DOHH2 (cell line): ENCODE measurements around the gene PAPPA2.

Experiments used
- H3F3A ChIP-seq: fragments of 200-600 bp; sonication (generic), shearing (Covaris generic); 2 replicates; pipeline ENCODE4 v1.6.0; 2016; ENCODE audit warnings: antibody characterized with exemption, mild to moderate bottlenecking; ENCODE audit not compliant: control insufficient read depth, insufficient read depth
- H3K27ac ChIP-seq: fragments of 200-600 bp; sonication (generic); 2 replicates; pipeline ENCODE4 v1.5.1; 2014; ENCODE audit warnings: low read depth, mild to moderate bottlenecking, low read length, moderate library complexity
- H3K27me3 ChIP-seq: fragments of 200-600 bp; sonication (generic); 2 replicates; pipeline ENCODE4 v1.6.1; 2014; ENCODE audit warnings: mild to moderate bottlenecking, low read length, mixed read lengths; ENCODE audit not compliant: control insufficient read depth
- H3K36me3 ChIP-seq: fragments of 200-600 bp; sonication (generic); 2 replicates; pipeline ENCODE4 v1.6.1; 2014; ENCODE audit warnings: mild to moderate bottlenecking, low read length, moderate library complexity, mixed read lengths; ENCODE audit not compliant: control insufficient read depth
- H3K4me1 ChIP-seq: fragments of 200-600 bp; sonication (generic); 2 replicates; pipeline ENCODE4 v1.6.1; 2014; ENCODE audit warnings: mild to moderate bottlenecking, low read length, mixed read lengths; ENCODE audit not compliant: control insufficient read depth
- H3K4me2 ChIP-seq: fragments of 200-600 bp; sonication (generic); 2 replicates; pipeline ENCODE4 v1.6.0; 2014; ENCODE audit warnings: mild to moderate bottlenecking, low read length, moderate library complexity
- H3K4me3 ChIP-seq: fragments of 200-600 bp; sonication (generic); 2 replicates; pipeline ENCODE4 v1.5.1; 2014; ENCODE audit warnings: mild to moderate bottlenecking, low read length, mixed read lengths
- H3K79me2 ChIP-seq: fragments of 200-600 bp; sonication (generic); 2 replicates; pipeline ENCODE4 v1.6.1; 2014; ENCODE audit warnings: mild to moderate bottlenecking, low read length, mixed read lengths; ENCODE audit not compliant: control insufficient read depth
- H3K9me2 ChIP-seq: fragments of 200-600 bp; sonication (generic); replicated peaks from 2 replicates; pipeline ENCODE4 v1.6.1; 2014; ENCODE audit warnings: mild to moderate bottlenecking, low read length, mixed read lengths; ENCODE audit not compliant: control insufficient read depth
- H3K9me3 ChIP-seq: fragments of 200-600 bp; sonication (generic); 2 replicates; pipeline ENCODE4 v1.6.1; 2014; ENCODE audit warnings: antibody characterized with exemption, low read length, mixed read lengths; ENCODE audit not compliant: control insufficient read depth, insufficient read depth
- H4K20me1 ChIP-seq: fragments of 200-600 bp; sonication (generic); 2 replicates; pipeline ENCODE4 v1.6.0; 2014; ENCODE audit warnings: low read depth, mild to moderate bottlenecking, antibody characterized with exemption, low read length, moderate library complexity; ENCODE audit not compliant: control insufficient read depth, insufficient read depth
- EZH2phosphoT487 ChIP-seq: fragments of 200-600 bp; sonication (generic); IDR thresholded peaks from 2 replicates; pipeline ENCODE4 v1.6.1; 2017; ENCODE audit warnings: borderline replicate concordance, mild to moderate bottlenecking, antibody characterized with exemption, low read length, moderate library complexity, mixed read lengths
- TF ChIP-seq, protein P1 (sequence below): fragments of 200-600 bp; sonication (generic); IDR thresholded peaks from one replicate; pipeline ENCODE4 v1.5.1; 2014; ENCODE audit warnings: antibody characterized with exemption, mild to moderate bottlenecking, low read depth, low read length; ENCODE audit not compliant: poor library complexity, severe bottlenecking

PAPPA2 gene

DNA sequence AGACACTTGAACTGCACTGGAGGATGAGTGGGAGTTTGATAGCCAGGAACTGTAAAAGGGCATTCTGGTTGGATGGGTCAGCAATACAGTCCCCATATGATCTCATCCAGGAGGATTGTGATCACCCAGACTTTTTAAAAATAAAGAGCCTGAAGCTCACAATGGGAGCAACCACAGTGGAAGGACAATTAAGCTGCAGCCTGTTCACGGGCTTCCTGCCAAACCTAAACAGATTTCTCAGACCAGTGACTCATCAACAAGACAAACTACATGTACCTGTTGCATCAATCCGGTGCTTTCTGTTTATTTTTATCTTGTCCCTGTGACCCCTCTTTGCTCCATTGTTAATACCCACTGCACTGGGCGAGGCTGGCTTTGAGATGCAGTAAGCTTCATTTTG lies 52.3 kb downstream of the PAPPA2 start:
- Histone ChIP-seq H3K4me3 (no peak overlapping the region), H3K9me2 (no peaks in the 10 kb centered on the region), H3K79me2 (no peaks in the 10 kb centered on the region), H3K4me1 (no peaks in the 10 kb centered on the region), H3K4me2 (no peak overlapping the region), H4K20me1 (no peaks in the 10 kb centered on the region), H3K9me3 (no peaks in the 10 kb centered on the region), H3K27me3 (no peaks in the 10 kb centered on the region), H3K36me3 (no peaks in the 10 kb centered on the region), H3K27ac (no peak overlapping the region), H3F3A (no peaks in the 10 kb centered on the region)
- TF ChIP-seq, protein P1, sequence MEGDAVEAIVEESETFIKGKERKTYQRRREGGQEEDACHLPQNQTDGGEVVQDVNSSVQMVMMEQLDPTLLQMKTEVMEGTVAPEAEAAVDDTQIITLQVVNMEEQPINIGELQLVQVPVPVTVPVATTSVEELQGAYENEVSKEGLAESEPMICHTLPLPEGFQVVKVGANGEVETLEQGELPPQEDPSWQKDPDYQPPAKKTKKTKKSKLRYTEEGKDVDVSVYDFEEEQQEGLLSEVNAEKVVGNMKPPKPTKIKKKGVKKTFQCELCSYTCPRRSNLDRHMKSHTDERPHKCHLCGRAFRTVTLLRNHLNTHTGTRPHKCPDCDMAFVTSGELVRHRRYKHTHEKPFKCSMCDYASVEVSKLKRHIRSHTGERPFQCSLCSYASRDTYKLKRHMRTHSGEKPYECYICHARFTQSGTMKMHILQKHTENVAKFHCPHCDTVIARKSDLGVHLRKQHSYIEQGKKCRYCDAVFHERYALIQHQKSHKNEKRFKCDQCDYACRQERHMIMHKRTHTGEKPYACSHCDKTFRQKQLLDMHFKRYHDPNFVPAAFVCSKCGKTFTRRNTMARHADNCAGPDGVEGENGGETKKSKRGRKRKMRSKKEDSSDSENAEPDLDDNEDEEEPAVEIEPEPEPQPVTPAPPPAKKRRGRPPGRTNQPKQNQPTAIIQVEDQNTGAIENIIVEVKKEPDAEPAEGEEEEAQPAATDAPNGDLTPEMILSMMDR: no peak
- TF ChIP-seq EZH2phosphoT487: no peak

DNA sequence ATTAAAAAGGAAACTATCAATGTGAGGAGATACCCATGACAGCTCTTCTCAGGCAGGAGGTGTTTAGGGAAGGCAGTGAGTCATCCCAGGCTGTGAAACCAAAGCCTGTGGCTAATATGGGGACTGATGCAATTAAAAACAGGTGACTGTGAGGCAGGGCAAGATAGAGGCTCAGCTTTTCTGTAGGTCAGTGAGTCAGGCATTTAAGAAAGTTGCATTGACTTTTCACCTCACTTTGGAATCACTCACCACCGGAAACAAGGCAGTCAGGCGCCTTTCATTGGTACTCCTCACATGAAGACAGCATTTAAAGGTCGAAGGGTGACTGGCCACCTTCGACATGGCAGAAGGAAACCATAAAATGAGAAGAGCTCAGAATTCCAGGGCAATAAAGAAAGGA lies 54.5 kb downstream of the PAPPA2 start:
- H3K79me2 ChIP-seq: no peaks in the 10 kb centered on the region
- no peaks in the 10 kb centered on the region for H3K4me1 ChIP-seq
- no peak overlapping the region for H3K4me3 ChIP-seq
- H3K4me2 ChIP-seq: no peak overlapping the region
- no peaks in the 10 kb centered on the region for H3K36me3 ChIP-seq
- no peak overlapping the region for H3K27ac ChIP-seq
- H4K20me1 ChIP-seq: no peaks in the 10 kb centered on the region
- no peaks in the 10 kb centered on the region for H3F3A ChIP-seq
- no peaks in the 10 kb centered on the region for H3K27me3 ChIP-seq
- TF ChIP-seq, protein P1: no peak
- no peak for TF ChIP-seq EZH2phosphoT487
- no peaks in the 10 kb centered on the region for H3K9me3 ChIP-seq
- no peaks in the 10 kb centered on the region for H3K9me2 ChIP-seq

DNA sequence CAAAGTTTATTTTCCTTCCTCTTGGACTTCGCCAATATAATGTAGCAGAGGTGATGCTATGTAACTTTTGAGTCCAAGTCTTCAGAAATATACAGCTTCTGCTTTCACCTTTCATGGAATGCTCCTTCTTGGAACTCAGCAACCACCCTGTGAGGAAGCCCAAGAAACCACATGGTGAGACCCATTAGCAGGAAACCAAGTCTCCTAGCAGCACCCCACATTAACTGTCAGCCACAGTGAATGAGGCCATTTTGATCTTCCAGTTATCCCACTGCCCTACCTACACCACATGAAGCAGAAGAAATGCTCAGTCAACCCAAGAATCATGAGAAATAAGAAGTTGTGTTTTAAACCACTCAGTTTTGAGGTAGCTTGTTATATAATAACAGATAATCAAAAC lies 58.2 kb downstream of the PAPPA2 start:
- Histone ChIP-seq H3K27me3 (no peaks in the 10 kb centered on the region), H3K9me2 (no peaks in the 10 kb centered on the region), H3K9me3 (no peaks in the 10 kb centered on the region), H3F3A (no peaks in the 10 kb centered on the region), H3K27ac (no peak overlapping the region), H4K20me1 (no peaks in the 10 kb centered on the region), H3K4me3 (no peak overlapping the region), H3K4me2 (no peak overlapping the region), H3K36me3 (no peaks in the 10 kb centered on the region), H3K79me2 (no peaks in the 10 kb centered on the region), H3K4me1 (no peaks in the 10 kb centered on the region)
- TF ChIP-seq EZH2phosphoT487: no peak
- TF ChIP-seq, protein P1: no peak
